HG03025 (cell line): Measurements from ENCODE around the gene DISP3.
"Not testable (repeated sequence)": the region's sequence is repeated elsewhere in the genome, so short reads cannot be mapped to it uniquely, and the experiment has no call there.

ENCODE experiments used
- ATAC-seq: cut with Tn5 transposase; IDR thresholded peaks from one replicate; pipeline ENCODE4 v1.9.1; 2021; ENCODE audit warnings: mild to moderate bottlenecking, moderate library complexity; ENCODE audit not compliant: unreplicated experiment, low FRiP score

DISP3 gene

GRCh38 chr1:11569551-11569950 is 90.6 kb downstream of the DISP3 start:
- ATAC-seq = no peak

GRCh38 chr1:11569954-11570353 is 91.0 kb downstream of the DISP3 start:
- no peak for ATAC-seq

- ATAC-seq = no peak
Observed at GRCh38 chr1:11570821-11571380, 91.9 kb downstream of the DISP3 start.

- ATAC-seq = no peak
Observed at GRCh38 chr1:11571906-11572616, 93.1 kb downstream of the DISP3 start.

GRCh38 chr1:11573116-11573692 is 94.2 kb downstream of the DISP3 start:
- ATAC-seq = no peak

GRCh38 chr1:11575553-11575952 is 96.6 kb downstream of the DISP3 start:
- ATAC-seq = no peak

- ATAC-seq = no peak
Observed at GRCh38 chr1:11576109-11576875, 97.3 kb downstream of the DISP3 start.

- no peak for ATAC-seq
Observed at GRCh38 chr1:11578004-11578403, 99.0 kb downstream of the DISP3 start.

- ATAC-seq = no peak
Observed at GRCh38 chr1:11579506-11579905, 100.6 kb downstream of the DISP3 start.

- ATAC-seq = not testable (repeated sequence)
Observed at GRCh38 chr1:11580049-11580448, 101.1 kb downstream of the DISP3 start.

- ATAC-seq = no peak
Observed at GRCh38 chr1:11581445-11581991, 102.6 kb downstream of the DISP3 start.

GRCh38 chr1:11585389-11585788 is 106.4 kb downstream of the DISP3 start:
- no peak for ATAC-seq
